ENCODE results near the gene SUGCT.

Gene SUGCT

DNA sequence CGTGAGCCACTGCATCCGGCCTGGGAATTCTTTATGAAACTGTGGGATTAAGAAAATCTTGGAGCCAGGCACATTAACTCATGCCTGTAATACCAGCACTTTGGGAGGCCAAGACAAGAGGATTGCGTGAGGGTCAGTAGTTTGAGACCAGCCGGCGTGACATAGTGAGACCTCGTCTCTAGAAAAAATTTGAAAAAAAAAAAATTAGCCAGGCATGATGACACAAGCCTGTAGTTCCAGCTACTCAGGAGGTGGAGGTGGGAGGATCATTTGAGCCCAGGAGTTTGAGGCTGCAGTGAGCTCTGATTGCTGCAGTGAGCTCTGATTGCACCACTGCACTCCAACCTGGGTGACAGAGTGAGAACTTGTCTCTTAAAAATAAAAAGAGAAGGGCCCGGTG is 69.8 kb downstream of the SUGCT start:
- ChIA-PET CTCF (no interaction called here), POLR2A (no interaction called here)
- H3K4me3 ChIP-seq (ENCODE audit: low read depth, low read length): no peak overlapping the region
- no peaks in the 10 kb centered on the region for H3K9me3 ChIP-seq (ENCODE audit: control insufficient read depth, insufficient read depth, low read depth, low read length)
- no peak for TF ChIP-seq ZNF19 (tag by site-specific recombination; IDR thresholded peaks at IDR 0.05; ENCODE audit: low read depth)
- TF ChIP-seq, protein P1, sequence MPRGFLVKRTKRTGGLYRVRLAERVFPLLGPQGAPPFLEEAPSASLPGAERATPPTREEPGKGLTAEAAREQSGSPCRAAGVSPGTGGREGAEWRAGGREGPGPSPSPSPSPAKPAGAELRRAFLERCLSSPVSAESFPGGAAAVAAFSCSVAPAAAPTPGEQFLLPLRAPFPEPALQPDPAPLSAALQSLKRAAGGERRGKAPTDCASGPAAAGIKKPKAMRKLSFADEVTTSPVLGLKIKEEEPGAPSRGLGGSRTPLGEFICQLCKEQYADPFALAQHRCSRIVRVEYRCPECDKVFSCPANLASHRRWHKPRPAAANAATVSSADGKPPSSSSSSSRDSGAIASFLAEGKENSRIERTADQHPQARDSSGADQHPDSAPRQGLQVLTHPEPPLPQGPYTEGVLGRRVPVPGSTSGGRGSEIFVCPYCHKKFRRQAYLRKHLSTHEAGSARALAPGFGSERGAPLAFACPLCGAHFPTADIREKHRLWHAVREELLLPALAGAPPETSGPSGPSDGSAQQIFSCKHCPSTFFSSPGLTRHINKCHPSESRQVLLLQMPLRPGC (tag by site-specific recombination; IDR thresholded peaks at IDR 0.05): no peak
- TF ChIP-seq ZNF280C (tag by site-specific recombination; IDR thresholded peaks at IDR 0.05): no peak
- no peak for TF ChIP-seq ZNF701 (tag by site-specific recombination; IDR thresholded peaks at IDR 0.05)
- TF ChIP-seq ZNF366 (tag by site-specific recombination; conservative IDR thresholded peaks at IDR 0.05): no peak
- TF ChIP-seq, protein P2, sequence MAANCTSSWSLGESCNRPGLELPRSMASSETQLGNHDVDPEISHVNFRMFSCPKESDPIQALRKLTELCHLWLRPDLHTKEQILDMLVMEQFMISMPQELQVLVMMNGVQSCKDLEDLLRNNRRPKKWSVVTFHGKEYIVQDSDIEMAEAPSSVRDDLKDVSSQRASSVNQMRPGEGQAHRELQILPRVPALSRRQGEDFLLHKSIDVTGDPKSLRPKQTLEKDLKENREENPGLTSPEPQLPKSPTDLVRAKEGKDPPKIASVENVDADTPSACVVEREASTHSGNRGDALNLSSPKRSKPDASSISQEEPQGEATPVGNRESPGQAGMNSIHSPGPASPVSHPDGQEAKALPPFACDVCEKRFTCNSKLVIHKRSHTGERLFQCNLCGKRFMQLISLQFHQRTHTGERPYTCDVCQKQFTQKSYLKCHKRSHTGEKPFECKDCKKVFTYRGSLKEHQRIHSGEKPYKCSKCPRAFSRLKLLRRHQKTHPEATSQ (tag by site-specific recombination; IDR thresholded peaks at IDR 0.05): no peak
- no peak for TF ChIP-seq KLF10 (tag by site-specific recombination; IDR thresholded peaks at IDR 0.05)
- no peak for TF ChIP-seq GFI1B (tag by site-specific recombination; IDR thresholded peaks at IDR 0.05)
- TF ChIP-seq ZNF529 (tag by site-specific recombination; IDR thresholded peaks at IDR 0.05; ENCODE audit: insufficient replicate concordance): no peak
- no peak for TF ChIP-seq ZSCAN16 (tag by site-specific recombination; IDR thresholded peaks at IDR 0.05)
- no peak for TF ChIP-seq ZNF549 (tag by site-specific recombination; IDR thresholded peaks at IDR 0.05)
- TF ChIP-seq ZBTB11 (tag by site-specific recombination; conservative IDR thresholded peaks at IDR 0.05; ENCODE audit: low read depth): no peak
- no peak for TF ChIP-seq HOXC10 (CRISPR knock-in tag; IDR thresholded peaks at IDR 0.05)
- no peak for TF ChIP-seq SP3 (tag by site-specific recombination; IDR thresholded peaks at IDR 0.05)
- no peaks in the 10 kb centered on the region for H3K36me3 ChIP-seq (ENCODE audit: control insufficient read depth in 2 of 2, insufficient read depth in 1 of 2, low read length in 2 of 2)
- H3K27ac ChIP-seq (ENCODE audit: extremely low read depth, low read depth, low read length): no peak overlapping the region
- H3K4me1 ChIP-seq (ENCODE audit: control insufficient read depth, insufficient read depth, low read length): no peaks in the 10 kb centered on the region

DNA sequence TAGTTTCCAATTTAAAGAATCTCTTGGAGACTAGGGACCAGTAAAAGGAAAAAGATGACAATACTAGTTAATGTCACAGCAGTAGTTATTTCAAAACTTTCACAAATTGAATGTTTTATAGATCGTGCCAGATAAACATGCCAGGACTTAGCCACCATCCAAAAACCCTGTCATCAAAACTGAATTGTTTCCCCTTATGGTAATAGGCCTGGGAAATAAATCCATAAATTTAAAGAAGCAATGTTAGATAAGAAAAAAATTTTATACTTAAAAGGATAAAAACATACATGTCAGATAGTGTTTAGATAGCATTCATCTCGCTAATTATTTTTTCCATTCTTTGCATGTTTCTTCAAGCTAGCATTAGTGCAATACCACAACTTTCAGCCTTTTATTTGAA is 71.2 kb downstream of the SUGCT start:
- ChIA-PET CTCF (interaction anchor here (0.7 to 0.8 kb wide), 3 partner anchors 11 to 975 kb away, joined by 3 to 4 read pairs (median 3); no protein-coding TSS in a partner anchor), POLR2A (no interaction called here)
- no peak overlapping the region for H3K4me3 ChIP-seq (ENCODE audit: low read depth, low read length)
- no peaks in the 10 kb centered on the region for H3K9me3 ChIP-seq (ENCODE audit: control insufficient read depth, insufficient read depth, low read depth, low read length)
- TF ChIP-seq OSR2 (tag by site-specific recombination; IDR thresholded peaks at IDR 0.05) (no peak), ZNF610 (tag by site-specific recombination; IDR thresholded peaks at IDR 0.05; ENCODE audit: borderline replicate concordance) (no peak), ZNF707 (tag by site-specific recombination; IDR thresholded peaks at IDR 0.05) (no peak), ZNF292 (tag by site-specific recombination; IDR thresholded peaks at IDR 0.05; ENCODE audit: borderline replicate concordance, low read depth) (no peak)
- no peaks in the 10 kb centered on the region for H3K4me1 ChIP-seq (ENCODE audit: control insufficient read depth, insufficient read depth, low read length)
- no peaks in the 10 kb centered on the region for H3K36me3 ChIP-seq (ENCODE audit: control insufficient read depth in 2 of 2, insufficient read depth in 1 of 2, low read length in 2 of 2)
- no peak overlapping the region for H3K27ac ChIP-seq (ENCODE audit: extremely low read depth, low read depth, low read length)

Data from HEK293 (cell line).